HG02798 (cell line): Measurements from ENCODE around the gene PRKD1.
"Not testable (repeated sequence)": the region's sequence is repeated elsewhere in the genome, so short reads cannot be mapped to it uniquely, and the experiment has no call there.

Experiments
- ATAC-seq: cut with Tn5 transposase; IDR thresholded peaks from one replicate; pipeline ENCODE4 v1.9.1; 2021; ENCODE audit warnings: mild to moderate bottlenecking; ENCODE audit not compliant: unreplicated experiment, poor library complexity

Gene PRKD1

DNA sequence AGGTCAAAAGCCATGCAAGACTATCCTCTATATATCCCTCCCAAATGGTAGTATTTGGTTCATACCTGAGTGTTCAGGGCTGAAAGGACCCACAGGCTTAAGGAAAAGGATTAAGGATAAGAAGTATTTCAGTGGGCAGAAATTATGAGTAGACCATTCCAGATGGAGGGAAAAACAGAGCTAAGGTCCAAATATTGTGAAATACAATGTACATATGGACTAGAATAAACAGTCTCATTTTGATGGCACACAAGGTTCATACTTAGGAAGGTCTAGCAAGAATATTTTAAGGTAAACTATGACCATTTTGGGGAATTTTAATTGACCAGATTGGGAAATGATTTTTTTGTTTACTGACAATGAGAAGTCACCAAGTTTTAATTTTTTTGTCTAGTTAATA is 124.6 kb downstream of the PRKD1 start:
- ATAC-seq, result no peak

DNA sequence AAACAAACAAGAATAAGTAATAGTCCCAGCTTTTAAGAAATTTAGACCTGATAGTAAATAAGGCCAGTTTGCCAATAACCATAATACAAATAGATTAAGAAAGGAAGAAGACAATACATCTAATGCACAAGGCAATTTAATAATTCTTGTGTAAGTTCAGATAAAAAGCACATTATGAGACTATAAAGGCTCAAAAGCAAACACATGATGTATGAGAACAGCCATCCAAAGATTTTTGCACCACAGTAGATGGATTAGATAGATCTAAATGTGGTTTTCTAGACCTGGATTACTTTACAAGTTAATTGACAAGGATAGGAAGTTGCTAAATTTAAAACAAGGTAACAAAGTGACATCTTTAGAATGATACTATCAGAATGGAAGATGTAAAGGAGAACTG is 125.4 kb downstream of the PRKD1 start:
- ATAC-seq, result no peak

DNA sequence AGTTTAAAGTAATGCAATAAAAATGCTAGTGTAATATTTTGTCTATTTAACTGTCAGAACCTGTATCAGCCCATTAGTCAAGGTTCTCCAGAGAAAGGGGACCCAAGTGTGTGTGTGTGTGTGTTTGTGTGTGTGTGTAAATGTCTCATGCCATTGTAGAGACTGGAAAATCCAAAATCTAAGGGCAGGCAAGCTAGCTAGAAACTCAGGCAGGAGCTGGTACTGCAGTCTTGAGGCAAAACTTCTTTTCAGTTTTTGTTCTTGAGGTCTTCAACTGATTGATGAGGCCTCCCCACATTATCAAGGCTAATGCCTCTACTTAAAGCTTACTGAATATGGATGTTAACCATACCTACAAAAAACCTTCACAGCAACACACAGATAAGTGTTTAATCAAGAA is 126.7 kb downstream of the PRKD1 start:
- no peak for ATAC-seq

- ATAC-seq, result no peak
These were observed 128.1 kb downstream of the PRKD1 start for GRCh38 chr14:29799464-29800095.

DNA sequence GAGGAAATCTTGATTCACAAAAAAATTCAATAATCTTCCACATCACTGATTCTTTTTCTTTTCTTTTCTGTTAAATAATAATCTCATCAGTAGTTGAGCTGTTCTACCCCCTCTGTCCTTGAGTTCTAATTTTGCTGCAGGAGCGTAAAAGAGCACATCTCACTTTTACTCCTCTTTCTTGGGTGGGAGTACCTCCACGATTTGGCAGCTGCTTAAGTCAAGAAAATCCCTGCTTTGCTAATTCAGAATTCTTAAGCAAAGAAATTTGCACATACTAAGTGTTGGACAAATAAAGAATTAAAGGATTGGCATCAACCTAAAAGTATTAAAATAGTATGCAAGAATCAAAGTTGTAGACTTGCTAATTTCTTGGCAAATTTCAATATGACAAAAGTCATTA is 128.8 kb downstream of the PRKD1 start:
- no peak for ATAC-seq

- no peak for ATAC-seq
These were observed 129.5 kb downstream of the PRKD1 start for GRCh38 chr14:29798108-29798663.

GRCh38 chr14:29796853-29797252 is 130.8 kb downstream of the PRKD1 start:
- ATAC-seq, result no peak

GRCh38 chr14:29789475-29789874 is 138.2 kb downstream of the PRKD1 start:
- no peak for ATAC-seq

GRCh38 chr14:29788093-29788492 is 139.6 kb downstream of the PRKD1 start:
- ATAC-seq, result no peak

GRCh38 chr14:29783556-29783955 is 144.1 kb downstream of the PRKD1 start:
- no peak for ATAC-seq

DNA sequence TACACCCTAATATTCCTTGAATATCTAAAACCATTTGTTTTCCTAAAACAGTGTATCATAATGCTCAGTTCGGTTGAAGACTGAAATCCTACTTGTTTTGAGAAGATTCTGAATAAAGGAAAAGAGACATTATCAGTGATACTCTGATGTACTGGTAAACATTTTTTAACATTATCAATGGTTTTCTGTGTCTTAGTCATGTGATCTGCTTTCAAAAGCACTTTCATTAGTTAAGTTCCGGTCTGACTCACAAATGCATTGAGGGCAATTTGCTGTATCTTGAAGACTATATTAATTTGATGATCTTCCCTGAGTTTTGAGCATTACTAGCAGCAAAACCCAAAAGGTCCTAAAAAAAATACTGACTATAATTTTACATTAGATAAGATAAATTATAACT is 145.6 kb downstream of the PRKD1 start:
- no peak for ATAC-seq

DNA sequence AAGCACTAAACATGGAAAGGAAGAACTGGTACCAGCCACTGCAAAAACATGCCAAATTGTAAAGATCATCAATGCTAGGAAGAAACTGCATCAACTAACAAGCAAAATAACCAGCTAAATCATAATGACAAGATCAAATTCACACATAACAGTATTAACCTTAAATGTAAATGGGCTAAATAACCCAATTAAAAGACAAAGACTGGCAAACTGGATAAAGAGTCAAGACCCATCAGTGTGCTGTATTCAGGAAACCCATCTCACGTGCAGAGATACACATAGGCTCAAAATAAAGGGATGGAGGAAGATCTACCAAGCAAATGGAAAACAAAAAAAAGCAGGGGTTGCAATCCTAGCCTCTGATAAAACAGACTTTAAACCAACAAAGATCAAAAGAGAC is 150.5 kb downstream of the PRKD1 start:
- not testable (repeated sequence) for ATAC-seq

GRCh38 chr14:29773990-29774389 is 153.7 kb downstream of the PRKD1 start:
- ATAC-seq, result no peak

- ATAC-seq, result no peak
These were observed 164.2 kb downstream of the PRKD1 start for GRCh38 chr14:29763342-29763858.

DNA sequence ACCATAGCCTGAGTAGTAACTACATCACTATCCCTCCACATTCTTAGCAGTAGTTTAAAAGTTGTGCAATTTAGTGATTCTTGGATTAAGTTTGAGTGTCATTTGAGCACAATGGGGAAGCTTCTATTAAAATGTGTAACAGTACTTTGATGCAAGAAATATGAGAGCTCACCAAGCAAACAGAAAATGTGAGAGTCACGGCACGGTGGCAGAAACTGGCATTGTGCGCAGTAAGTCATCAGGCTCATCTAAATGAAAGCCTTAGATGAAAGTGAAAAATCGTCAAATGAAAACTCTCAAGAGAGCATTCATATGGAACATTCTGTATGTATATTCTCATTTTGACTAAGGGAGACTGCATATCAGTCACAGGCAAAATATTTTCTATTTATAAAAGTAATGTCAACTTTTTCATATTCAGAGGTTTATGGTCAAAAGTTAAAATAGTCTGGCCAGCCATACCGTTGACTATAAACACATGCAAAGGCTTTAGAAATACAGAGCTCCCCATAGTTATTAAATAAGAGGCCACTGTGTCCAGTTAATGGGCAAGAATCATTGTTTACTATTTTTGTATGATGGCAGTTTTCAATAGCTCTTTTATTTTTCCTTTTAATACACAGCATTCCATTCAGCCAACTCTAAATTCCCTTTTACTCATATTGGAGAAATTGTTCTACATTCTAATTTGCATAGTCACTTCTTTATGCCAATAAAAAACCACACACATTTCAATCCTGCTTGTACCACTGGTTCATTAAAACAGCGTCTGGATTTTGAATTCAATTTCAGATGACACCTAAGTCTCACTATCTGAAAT is 167.9 kb downstream of the PRKD1 start:
- peak; percentile 53 for ATAC-seq

DNA sequence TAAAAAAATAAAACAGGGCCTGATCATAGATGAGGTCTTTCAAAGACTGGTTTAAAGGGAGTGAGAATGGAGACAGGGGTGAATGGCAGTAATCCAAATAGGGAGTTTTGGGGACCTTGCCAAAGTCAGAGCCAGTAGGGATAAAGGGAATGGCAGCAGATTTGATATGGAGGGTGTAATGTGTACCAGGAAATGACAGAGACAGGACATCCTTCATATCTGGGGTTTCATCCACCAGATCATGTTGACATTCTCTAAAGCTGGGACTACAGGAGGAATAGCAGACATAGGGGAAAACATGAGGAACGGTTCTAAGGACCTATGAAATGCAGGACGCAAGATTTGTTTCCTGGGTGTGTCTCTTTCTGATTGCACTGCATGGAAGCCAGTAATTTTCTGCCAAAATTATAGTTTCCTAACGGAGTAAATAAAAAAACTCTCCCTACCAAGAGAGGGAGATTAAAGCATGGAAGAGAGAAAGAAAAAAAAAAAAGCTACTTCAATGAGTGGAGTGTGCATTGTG is 169.9 kb downstream of the PRKD1 start:
- no peak for ATAC-seq

- ATAC-seq, result no peak
These were observed 170.4 kb downstream of the PRKD1 start for GRCh38 chr14:29757188-29757680.

DNA sequence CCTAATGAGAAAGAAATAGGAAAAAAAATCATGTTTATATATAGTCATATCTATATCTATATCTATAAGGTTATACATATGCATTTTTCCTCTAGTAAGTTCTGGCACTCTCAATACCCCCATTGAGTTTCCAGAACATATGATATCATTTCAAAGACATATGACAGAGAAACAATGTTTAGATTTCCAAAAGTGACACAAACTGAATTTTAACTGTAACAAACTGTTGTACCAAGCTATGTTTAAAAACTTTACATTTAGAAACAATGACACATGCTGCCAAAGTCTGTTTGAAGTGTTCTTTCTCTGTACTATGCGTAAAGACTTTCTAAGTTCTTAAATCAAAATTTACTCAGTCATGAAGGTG is 171.6 kb downstream of the PRKD1 start:
- ATAC-seq, result no peak

- ATAC-seq, result no peak
These were observed 172.2 kb downstream of the PRKD1 start for GRCh38 chr14:29755311-29756018.

DNA sequence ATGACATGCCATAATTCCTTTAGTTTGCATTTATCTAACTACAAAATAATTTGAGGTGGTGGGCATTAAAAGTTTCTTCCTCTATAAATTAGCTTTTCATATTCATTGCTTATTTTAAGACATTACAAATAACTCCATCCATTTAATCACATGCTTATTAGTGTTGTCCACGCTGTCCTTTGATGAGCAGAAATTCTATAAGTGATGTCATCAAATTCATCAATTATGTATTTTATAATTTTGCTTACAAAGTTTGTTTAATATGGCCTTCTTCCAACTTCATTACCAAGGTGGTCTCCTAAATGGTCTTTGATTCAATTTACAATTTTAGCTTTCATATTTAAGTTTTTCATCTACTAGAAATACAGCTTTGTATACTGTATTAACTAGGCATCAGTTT is 173.5 kb downstream of the PRKD1 start:
- no peak for ATAC-seq
